MM.1S (cell line): ENCODE data around the gene CACHD1.

ENCODE experiments used
- EZH2 ChIP-seq: fragments of 300-600 bp; sonication (generic); optimal IDR thresholded peaks from 2 replicates; pipeline ENCODE3; 2017; ENCODE audit warnings: low read depth, mild to moderate bottlenecking, antibody characterized with exemption, low read length, mixed read lengths
- TF ChIP-seq, protein P1 (sequence below): fragments of 300-600 bp; sonication (generic); IDR thresholded peaks from 2 replicates; pipeline ENCODE4 v1.5.1; 2016; ENCODE audit warnings: antibody characterized with exemption, low read length, mixed read lengths

DNA sequence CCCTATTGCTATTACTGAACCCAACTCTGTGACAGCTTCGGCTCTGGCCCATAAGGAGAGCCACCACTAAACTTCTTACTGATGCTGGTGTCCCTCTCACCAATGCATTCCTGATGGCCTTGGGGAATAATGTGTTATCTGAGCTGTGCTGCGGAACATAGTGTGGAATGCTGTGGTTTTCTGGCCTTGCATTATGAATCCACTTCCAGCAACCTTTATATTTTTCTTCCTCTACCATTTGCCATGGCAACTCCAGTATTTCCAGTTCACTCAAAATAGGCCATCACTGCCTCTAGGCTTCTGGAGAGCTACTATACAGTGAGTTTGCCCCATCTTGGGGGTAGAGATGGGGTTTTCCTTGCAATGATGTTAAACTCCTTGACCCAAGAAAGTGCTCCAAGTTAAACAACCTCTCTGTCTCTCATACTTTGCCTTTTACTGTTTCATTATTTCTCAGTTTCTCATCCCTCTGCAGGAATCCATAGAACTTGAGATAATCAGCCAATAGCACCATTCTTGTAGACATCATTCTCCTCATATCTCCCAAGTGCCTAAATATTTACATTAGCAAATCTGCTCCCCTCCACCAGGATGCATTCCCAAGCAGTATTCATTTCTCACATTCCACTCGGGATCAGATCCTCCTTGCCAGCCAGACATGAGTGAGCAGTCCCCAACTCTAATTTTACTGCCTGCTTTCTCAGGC, 263.8 kb downstream of the CACHD1 start:
- no peak for TF ChIP-seq EZH2
- TF ChIP-seq, protein P1, sequence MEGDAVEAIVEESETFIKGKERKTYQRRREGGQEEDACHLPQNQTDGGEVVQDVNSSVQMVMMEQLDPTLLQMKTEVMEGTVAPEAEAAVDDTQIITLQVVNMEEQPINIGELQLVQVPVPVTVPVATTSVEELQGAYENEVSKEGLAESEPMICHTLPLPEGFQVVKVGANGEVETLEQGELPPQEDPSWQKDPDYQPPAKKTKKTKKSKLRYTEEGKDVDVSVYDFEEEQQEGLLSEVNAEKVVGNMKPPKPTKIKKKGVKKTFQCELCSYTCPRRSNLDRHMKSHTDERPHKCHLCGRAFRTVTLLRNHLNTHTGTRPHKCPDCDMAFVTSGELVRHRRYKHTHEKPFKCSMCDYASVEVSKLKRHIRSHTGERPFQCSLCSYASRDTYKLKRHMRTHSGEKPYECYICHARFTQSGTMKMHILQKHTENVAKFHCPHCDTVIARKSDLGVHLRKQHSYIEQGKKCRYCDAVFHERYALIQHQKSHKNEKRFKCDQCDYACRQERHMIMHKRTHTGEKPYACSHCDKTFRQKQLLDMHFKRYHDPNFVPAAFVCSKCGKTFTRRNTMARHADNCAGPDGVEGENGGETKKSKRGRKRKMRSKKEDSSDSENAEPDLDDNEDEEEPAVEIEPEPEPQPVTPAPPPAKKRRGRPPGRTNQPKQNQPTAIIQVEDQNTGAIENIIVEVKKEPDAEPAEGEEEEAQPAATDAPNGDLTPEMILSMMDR, result no peak
